ENCODE results near the gene CLSTN2.

Gene CLSTN2

DNA sequence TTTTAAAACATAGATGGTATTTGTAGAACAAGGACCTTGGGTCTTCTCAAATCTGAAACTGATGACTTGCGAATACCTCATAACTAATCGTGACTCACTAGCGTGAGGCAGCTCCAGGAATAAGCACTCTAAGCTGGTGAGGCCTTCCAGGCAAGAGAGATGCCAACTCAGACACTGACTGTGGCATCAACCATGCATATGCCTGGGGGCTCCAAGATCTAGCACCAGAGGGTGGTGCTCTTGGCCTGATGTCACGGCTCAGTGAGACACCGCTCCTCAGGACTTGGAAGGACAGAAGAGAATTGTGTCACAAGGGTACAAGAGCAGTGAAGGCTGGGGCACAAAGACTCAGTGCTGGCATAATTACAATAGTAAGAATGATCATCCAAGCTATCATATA, 617.9 kb downstream of the CLSTN2 start:
- H3F3A ChIP-seq (ENCODE audit: insufficient read depth, low read length) = no peaks in the 10 kb centered on the region
- no peaks in the 10 kb centered on the region for H4K20me1 ChIP-seq (ENCODE audit: insufficient read depth, low read length)
- no peak overlapping the region for H3K4me3 ChIP-seq (ENCODE audit: low read length)
- H3K36me3 ChIP-seq (replicated peaks; ENCODE audit: insufficient read depth, low read length) = no peaks in the 10 kb centered on the region
- no peak overlapping the region for H3K4me2 ChIP-seq (ENCODE audit: low read depth, low read length)
- H3K9me2 ChIP-seq (replicated peaks; ENCODE audit: insufficient read depth, low read length) = no peaks in the 10 kb centered on the region
- no peak overlapping the region for H3K27ac ChIP-seq (ENCODE audit: low read length)
- no peaks in the 10 kb centered on the region for H3K27me3 ChIP-seq (replicated peaks; ENCODE audit: insufficient read depth, low read length)
- H3K4me1 ChIP-seq (ENCODE audit: low read length) = no peaks in the 10 kb centered on the region
- H2AFZ ChIP-seq (ENCODE audit: low read length) = no peak overlapping the region
- H3K9ac ChIP-seq (ENCODE audit: low read length) = no peak overlapping the region
- no peak for DNase-seq
- H3K9me3 ChIP-seq (replicated peaks; ENCODE audit: insufficient read depth, low read length) = no peaks in the 10 kb centered on the region
- no peaks in the 10 kb centered on the region for H3K79me2 ChIP-seq (ENCODE audit: low read length)
- TF ChIP-seq, protein P1, sequence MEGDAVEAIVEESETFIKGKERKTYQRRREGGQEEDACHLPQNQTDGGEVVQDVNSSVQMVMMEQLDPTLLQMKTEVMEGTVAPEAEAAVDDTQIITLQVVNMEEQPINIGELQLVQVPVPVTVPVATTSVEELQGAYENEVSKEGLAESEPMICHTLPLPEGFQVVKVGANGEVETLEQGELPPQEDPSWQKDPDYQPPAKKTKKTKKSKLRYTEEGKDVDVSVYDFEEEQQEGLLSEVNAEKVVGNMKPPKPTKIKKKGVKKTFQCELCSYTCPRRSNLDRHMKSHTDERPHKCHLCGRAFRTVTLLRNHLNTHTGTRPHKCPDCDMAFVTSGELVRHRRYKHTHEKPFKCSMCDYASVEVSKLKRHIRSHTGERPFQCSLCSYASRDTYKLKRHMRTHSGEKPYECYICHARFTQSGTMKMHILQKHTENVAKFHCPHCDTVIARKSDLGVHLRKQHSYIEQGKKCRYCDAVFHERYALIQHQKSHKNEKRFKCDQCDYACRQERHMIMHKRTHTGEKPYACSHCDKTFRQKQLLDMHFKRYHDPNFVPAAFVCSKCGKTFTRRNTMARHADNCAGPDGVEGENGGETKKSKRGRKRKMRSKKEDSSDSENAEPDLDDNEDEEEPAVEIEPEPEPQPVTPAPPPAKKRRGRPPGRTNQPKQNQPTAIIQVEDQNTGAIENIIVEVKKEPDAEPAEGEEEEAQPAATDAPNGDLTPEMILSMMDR (IDR thresholded peaks at IDR 0.05; ENCODE audit: low read length) = no peak
- TF ChIP-seq EZH2phosphoT487 (IDR thresholded peaks at IDR 0.05; ENCODE audit: low read length) (no peak), EZH2 (optimal IDR thresholded peaks at IDR 0.05; ENCODE audit: low read depth, low read length) (no peak)

DNA sequence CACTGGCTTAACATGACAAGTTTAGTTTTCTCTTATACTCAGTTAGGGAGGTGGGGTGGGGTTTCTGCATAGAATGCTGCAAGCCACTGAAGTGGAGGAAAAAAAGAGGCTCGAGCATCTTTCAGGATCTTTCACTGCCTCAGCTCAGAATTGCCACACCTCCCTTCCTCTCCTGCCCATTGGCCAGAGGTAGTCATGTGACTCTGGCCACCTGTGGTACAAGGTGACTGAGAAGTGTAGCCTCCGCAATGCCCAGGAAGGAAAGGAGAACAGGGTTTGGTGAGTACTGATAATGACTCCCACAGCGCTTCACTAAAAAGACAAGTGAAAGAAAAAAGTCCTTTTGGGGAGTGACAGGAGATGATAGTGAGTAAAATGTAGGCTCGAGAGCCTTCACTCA, 618.6 kb downstream of the CLSTN2 start:
- Histone ChIP-seq H3K4me3 (ENCODE audit: low read length) (no peak overlapping the region), H3K9ac (ENCODE audit: low read length) (no peak overlapping the region), H3K27me3 (replicated peaks; ENCODE audit: insufficient read depth, low read length) (no peaks in the 10 kb centered on the region), H4K20me1 (ENCODE audit: insufficient read depth, low read length) (no peaks in the 10 kb centered on the region), H3K27ac (ENCODE audit: low read length) (no peak overlapping the region), H3K4me2 (ENCODE audit: low read depth, low read length) (no peak overlapping the region), H3K36me3 (replicated peaks; ENCODE audit: insufficient read depth, low read length) (no peaks in the 10 kb centered on the region), H2AFZ (ENCODE audit: low read length) (no peak overlapping the region), H3K4me1 (ENCODE audit: low read length) (no peaks in the 10 kb centered on the region), H3K9me3 (replicated peaks; ENCODE audit: insufficient read depth, low read length) (no peaks in the 10 kb centered on the region), H3K9me2 (replicated peaks; ENCODE audit: insufficient read depth, low read length) (no peaks in the 10 kb centered on the region), H3K79me2 (ENCODE audit: low read length) (no peaks in the 10 kb centered on the region), H3F3A (ENCODE audit: insufficient read depth, low read length) (no peaks in the 10 kb centered on the region)
- no peak for TF ChIP-seq EZH2 (optimal IDR thresholded peaks at IDR 0.05; ENCODE audit: low read depth, low read length)
- TF ChIP-seq EZH2phosphoT487 (IDR thresholded peaks at IDR 0.05; ENCODE audit: low read length) = no peak
- TF ChIP-seq, protein P1 (IDR thresholded peaks at IDR 0.05; ENCODE audit: low read length) = no peak
- no peak for DNase-seq

DNA sequence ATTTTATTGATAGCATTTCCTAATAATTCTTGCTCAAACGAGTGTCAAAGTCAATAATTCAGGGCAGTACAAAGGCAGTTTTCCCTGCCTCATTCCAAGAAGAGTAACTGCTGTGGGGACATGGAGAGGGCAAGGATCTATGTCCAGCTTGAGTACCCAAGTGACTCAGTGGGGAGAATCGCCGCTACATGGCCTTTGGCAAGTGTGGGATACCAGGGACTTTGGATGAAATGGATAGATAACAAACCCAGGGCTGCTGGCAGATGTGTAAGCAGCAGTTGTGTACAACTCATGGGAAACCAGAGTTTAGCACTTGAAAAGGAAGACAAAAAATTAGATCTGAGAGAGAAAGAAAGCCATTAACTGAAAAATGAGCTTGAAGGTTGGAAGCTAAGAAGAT, 620.7 kb downstream of the CLSTN2 start:
- no peak overlapping the region for H3K4me2 ChIP-seq (ENCODE audit: low read depth, low read length)
- no peak overlapping the region for H3K27ac ChIP-seq (ENCODE audit: low read length)
- no peaks in the 10 kb centered on the region for H4K20me1 ChIP-seq (ENCODE audit: insufficient read depth, low read length)
- no peaks in the 10 kb centered on the region for H3K4me1 ChIP-seq (ENCODE audit: low read length)
- H3F3A ChIP-seq (ENCODE audit: insufficient read depth, low read length) = no peaks in the 10 kb centered on the region
- no peak for TF ChIP-seq EZH2phosphoT487 (IDR thresholded peaks at IDR 0.05; ENCODE audit: low read length)
- TF ChIP-seq, protein P1 (IDR thresholded peaks at IDR 0.05; ENCODE audit: low read length) = no peak
- TF ChIP-seq EZH2 (optimal IDR thresholded peaks at IDR 0.05; ENCODE audit: low read depth, low read length) = no peak
- no peaks in the 10 kb centered on the region for H3K9me2 ChIP-seq (replicated peaks; ENCODE audit: insufficient read depth, low read length)
- no peaks in the 10 kb centered on the region for H3K27me3 ChIP-seq (replicated peaks; ENCODE audit: insufficient read depth, low read length)
- no peak overlapping the region for H3K9ac ChIP-seq (ENCODE audit: low read length)
- H2AFZ ChIP-seq (ENCODE audit: low read length) = no peak overlapping the region
- H3K79me2 ChIP-seq (ENCODE audit: low read length) = no peaks in the 10 kb centered on the region
- H3K36me3 ChIP-seq (replicated peaks; ENCODE audit: insufficient read depth, low read length) = no peaks in the 10 kb centered on the region
- DNase-seq = no peak
- H3K9me3 ChIP-seq (replicated peaks; ENCODE audit: insufficient read depth, low read length) = no peaks in the 10 kb centered on the region
- H3K4me3 ChIP-seq (ENCODE audit: low read length) = no peak overlapping the region

All from MM.1S (cell line).